H1 (cell line): ENCODE measurements around the gene PTCH2. TPM values are rescaled to one million over a fixed set of nuclear protein-coding genes. Genes with fewer than 3 reads are reported as not detected.

Experiments used
- ATF2 ChIP-seq: IDR thresholded peaks from 2 replicates; pipeline ENCODE4 v1.6.1; 2012; ENCODE audit warnings: low read length, inconsistent platforms
- CBX8 ChIP-seq: fragments of 300-800, 300-1000 bp; sonication (generic); IDR thresholded peaks from 2 replicates; pipeline ENCODE4 v1.7.1; 2016; ENCODE audit warnings: low read depth, low read length, borderline replicate concordance
- TEAD4 ChIP-seq: IDR thresholded peaks from 2 replicates; pipeline ENCODE4 v1.6.1; 2012; ENCODE audit warnings: low read depth, low read length, inconsistent platforms, mixed read lengths
- polyA plus RNA-seq, 7 experiments: library from polyadenylated mRNA; depleted of rRNA in 3 of 7; stranded (reverse) in 5 of 7; unstranded in 2 of 7; fragments of >200 nt in 5 of 7; fragments of 200-250 nt in 2 of 7; gene quantifications; 1 replicate in 5 of 7; 2 replicates in 1 of 7; 4 replicates in 1 of 7; pipeline versions ENCODE4 v1.2.1 to v1.2.3, GENCODE V29; 2011 to 2013; ENCODE audit warnings: missing spikeins in 2 of 7, mixed read lengths in 2 of 7
- total RNA-seq: library from RNA; stranded (reverse); fragmentation: NEBNext Ultra II Directional; extraction: Animal tissue kit (Norgen Biotek cat#: 25700); gene quantifications from 2 replicates; pipeline ENCODE4 v1.2.1, GENCODE V29; 2021

PTCH2 gene
- total and polyA plus RNA-seq, 2 of the 8 experiments (the other 6 are each of a cell fraction or from before 2014, with no cell fraction given) = 0.35 to 1.2 TPM

- no peak for TF ChIP-seq ATF2
- TF ChIP-seq CBX8 = no peak
- no peak for TF ChIP-seq TEAD4
Measured at GRCh38 chr1:44806025-44806703, 36.9 kb downstream of the PTCH2 start (continued).
